SK-N-SH treated with all-trans-retinoic acid at 6 μM for 48 hours (cell line): ENCODE data around the gene CRY1.

Experiments
- BACH2 ChIP-seq: fragments of 250-450 bp; sonication (Bioruptor Pico); IDR thresholded peaks from 2 replicates; pipeline ENCODE4 v1.9.0; 2021; ENCODE audit warnings: mild to moderate bottlenecking, borderline replicate concordance
- CREB5 ChIP-seq: fragments of 250-450 bp; sonication (Bioruptor Pico); IDR thresholded peaks from 2 replicates; pipeline ENCODE4 v1.5.1; 2020; ENCODE audit warnings: low read depth, mild to moderate bottlenecking, moderate library complexity
- GLIS3 ChIP-seq: fragments of 250-450 bp; sonication (Bioruptor Pico); IDR thresholded peaks from 2 replicates; pipeline ENCODE4 v1.5.0; 2020; ENCODE audit warnings: mild to moderate bottlenecking, moderate library complexity
- PATZ1 ChIP-seq: fragments of 250-450 bp; sonication (Bioruptor Pico); IDR thresholded peaks from 2 replicates; pipeline ENCODE4 v1.8.0; 2020; ENCODE audit warnings: mild to moderate bottlenecking, moderate library complexity, borderline replicate concordance
- ZFP30 ChIP-seq: fragments of 450-650 bp; formaldehyde crosslinking; IDR thresholded peaks from 2 replicates; pipeline ENCODE4 v1.5.0; 2022; ENCODE audit warnings: mild to moderate bottlenecking, moderate library complexity
- ZNF565 ChIP-seq: fragments of 450-650 bp; formaldehyde crosslinking; conservative IDR thresholded peaks from 2 replicates; pipeline ENCODE4 v1.5.0; 2020; ENCODE audit warnings: low read depth, mild to moderate bottlenecking, moderate library complexity

GRCh38 chr12:107129315-107129930, 36.1 kb upstream of the CRY1 start:
- no peak for TF ChIP-seq BACH2 (CRISPR knock-in tag)
- TF ChIP-seq ZNF565, result no peak
- TF ChIP-seq CREB5 (CRISPR knock-in tag), result no peak
- TF ChIP-seq PATZ1 (CRISPR knock-in tag), result no peak
- no peak for TF ChIP-seq ZFP30
- no peak for TF ChIP-seq GLIS3 (CRISPR knock-in tag)
